Islet of Langerhans (tissue), 1 donor: ENCODE data around the gene MAPK6.
"Not testable (repeated sequence)": the region's sequence is repeated elsewhere in the genome, so short reads cannot be mapped to it uniquely, and the experiment has no call there.

Experiments
- FAIRE-seq: peaks from one replicate; lab custom pipeline; 2011; peaks lifted over from hg19 to GRCh38; lab: Jason Lieb, UNC

MAPK6 gene

DNA sequence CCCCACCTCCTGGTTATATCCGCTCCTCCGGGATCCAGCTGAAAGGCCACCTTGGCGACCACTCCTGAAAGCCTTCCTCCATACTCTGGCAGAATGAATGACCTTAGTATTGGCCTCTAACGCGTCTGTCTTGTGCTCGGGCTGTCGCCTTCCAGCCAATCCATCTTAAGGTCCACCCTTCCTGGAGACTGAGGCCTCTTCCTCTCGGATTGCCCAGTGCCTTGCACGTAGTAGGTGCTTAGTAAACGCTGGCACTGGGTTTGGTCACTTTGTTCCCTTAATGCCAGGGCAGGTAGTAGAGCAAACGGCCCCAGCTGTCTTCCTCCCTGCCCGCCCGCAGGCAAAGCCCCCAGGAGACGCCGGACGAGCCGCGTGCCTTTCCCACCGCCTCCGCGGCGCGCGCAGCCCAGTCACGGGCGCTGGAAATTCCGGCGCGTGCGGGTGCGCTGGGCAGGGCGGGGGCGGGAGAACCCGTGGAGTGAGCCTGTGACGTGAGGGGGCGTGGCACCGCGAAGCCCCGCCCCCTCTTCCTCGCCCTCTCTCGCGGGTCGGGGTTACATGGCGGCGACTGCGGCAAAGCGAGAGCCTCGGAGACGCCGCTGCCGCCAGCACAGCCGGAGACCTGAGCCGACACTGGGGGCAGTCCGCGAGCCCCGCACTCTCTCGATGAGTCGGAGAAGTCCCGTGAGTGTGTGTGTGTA lies at the start of gene MAPK6:
MAPK6 (plus strand) TSS at position 527 of the 701 bp plus-strand sequence. CDS start 27,242 bp downstream, outside the sequence.
- FAIRE-seq = no peak

DNA sequence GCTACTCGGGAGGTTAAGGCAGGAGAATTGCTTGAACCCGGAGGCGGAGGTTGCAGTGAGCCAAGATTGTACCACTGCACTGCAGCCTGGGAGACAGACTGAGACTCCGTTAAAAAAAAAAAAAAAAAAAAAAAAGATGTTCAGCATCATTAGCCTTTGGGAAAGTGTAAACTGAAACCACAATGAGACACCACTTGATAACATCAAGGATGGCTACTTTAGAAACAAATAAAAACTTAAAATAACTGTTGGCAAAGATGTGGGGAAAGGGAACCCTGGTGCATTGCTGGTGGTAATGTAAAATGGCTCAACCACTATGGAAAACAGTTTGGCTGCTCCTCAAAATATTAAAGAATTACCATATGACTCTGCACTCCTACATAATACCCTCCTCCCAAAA lies 49.3 kb upstream of the MAPK6 start:
- FAIRE-seq = no peak

DNA sequence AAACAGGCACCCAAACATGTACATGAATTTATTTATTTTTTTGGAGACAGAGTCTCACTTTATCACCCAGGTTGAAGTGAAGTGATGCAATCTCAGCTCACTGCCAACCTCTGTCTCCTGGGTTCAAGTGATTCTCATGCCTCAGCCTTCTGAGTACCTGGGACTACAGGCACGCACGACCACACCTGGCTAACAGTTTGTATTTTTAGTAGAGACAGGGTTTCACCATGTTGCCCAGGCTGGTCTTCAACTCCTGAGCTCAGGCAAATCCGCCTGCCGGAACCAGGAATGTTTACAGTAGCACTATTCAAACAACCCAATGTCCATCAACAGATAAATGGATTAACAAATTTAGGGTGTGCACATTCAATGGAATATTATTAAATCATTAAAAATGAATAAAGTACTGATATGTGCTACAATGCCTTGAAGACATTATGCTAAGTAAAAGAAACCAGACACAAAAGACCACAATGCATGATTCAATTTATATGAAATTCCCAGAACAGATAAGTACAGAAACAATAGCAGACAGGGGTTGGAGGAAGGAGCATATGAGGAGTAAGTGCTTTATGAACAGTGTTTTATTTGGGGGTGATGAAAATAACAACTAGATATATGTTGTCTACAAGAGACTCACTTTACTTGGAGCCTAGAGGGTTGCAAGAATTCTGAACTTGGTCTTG lies 48.7 kb upstream of the MAPK6 start:
- FAIRE-seq = no peak

DNA sequence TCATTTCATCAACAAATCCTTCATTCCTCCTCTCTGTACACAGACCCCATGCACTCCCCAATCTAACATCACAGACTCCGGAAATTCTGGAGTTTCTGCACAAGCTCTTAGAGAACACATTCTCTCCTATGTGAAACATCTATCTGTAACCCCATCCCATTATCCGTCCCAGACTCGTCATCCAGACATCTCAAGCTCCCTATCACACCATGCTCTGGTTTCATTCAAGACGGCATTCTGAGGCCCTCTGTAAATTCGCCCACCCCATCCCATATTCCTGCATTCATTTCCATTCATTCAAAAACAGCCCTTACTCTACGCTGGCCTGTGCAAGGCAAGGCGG lies 48.0 kb upstream of the MAPK6 start:
- no peak for FAIRE-seq

DNA sequence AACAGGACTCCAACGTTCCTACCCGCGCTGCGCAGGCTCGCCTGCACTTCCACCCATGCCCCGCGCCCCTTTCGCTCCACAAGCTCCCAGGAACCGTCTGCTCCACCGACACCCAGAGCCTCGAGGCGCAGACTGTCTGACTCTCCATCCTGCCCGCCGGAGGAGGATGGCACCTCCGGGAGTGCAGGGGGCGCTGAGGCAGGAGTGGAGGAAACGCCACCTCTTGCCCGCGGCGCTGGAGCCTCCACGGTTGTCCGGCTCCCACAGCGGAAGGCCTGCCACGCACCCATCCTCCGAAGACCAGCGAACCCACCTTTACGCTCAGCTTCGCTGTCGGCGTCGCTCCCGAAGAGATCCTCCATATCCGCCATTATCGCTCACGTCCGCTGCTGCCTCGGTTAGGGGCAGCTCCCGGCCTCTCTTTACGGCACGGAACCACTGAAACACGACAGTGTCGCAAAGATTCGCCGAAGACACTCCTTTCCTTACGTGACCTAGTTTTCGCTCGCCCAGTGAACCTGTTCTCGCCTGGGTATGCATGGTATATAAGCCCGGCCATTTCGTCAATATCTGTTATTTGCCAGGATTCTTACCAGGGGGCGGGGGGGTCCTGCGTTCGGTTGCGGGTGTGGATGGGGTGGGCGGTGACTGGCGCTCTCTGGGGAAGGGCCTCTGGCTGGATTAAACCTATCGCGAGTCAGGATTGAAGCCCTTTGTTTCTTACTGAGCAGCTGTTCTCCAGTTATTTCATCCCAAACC lies 47.5 kb upstream of the MAPK6 start, which contains the start of gene LEO1:
LEO1 (minus strand) TSS at position 404 of the 759 bp plus-strand sequence; CDS start at position 371, 33 bp downstream.
- FAIRE-seq = no peak

DNA sequence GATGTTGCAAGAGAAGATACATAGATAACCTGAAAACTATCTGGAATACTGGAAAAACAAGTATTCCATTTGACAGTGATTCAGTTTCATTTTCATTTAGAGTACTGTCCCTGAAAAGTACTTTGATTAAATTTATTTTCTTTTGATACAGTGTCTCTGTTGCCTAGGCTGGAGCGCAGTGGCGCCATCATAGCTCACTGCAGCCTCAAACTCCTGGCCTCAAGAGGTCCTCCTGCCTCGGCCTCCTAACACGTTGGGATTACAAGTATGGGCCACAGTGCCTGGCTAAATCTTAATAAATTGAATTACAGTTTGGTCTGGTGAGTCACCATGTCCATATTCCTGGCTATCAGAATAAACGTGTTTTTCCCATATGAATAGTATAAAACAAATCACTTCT lies 45.8 kb upstream of the MAPK6 start:
- no peak for FAIRE-seq

DNA sequence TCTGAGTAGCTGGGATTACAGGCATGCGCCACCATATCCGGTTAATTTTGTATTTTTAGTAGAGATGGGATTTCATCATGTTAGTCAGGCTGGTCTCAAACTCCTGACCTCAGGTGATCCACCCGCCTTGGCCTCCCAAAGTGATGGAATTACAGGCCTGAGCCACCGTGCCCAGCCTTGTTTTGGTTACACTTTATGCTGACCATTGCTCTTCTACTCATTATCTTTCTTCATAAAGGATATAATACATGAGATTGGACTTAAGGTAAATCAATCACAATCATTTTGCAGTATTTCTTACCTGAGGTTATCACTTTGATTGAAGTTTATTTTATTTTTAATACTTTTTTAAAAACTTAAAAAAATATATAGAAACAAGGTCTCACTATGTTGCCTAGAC lies 45.2 kb upstream of the MAPK6 start:
- FAIRE-seq = no peak

DNA sequence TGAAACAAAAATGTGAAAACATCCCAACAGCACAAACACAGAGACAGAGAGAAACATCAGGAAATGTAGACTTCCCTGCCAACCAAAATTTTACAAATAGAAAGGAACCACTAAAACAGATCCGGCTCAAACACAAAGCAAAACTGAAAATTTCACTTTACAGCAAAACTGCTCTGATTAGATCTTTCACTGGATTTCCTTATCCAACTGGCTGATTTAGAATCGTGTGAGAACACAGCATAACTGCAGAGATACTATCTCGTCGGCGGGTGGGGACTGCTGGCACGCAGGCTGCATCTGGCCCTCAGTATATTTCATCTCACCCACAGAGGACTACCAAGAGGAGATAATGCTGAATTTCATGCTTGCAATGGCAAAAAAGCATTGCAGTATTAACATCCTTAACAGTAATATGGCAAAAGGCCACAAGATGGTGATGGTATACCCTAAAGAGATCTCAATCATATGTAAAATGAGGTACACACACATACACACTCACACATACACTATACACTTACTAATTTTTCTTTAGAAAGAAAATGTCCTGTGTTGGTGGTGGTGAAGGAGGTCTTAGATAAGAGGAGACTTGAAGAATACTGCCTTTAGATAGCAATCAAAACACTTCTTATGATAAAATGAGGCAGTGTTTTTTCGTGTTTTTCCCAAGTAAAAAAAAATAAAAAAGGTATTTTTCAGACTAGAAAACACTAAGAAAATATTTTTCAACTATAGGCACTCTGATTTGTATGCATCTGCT lies 36.8 kb upstream of the MAPK6 start:
- FAIRE-seq = no peak

DNA sequence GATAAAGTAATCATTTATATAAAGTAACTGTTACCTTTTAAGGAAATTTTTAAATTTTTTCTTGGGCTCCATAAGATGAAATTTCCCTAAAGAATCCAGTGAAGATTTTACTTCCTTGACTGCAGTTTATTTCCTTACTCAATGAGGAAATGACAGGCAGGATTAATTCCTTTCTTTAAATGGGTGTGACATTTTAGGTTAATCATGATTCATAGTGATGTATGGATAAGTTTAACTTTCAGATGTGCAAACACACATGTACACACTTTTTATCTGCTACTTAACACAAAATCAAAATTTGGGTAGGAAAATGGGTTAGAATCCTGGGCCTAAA lies 36.3 kb upstream of the MAPK6 start:
- no peak for FAIRE-seq

DNA sequence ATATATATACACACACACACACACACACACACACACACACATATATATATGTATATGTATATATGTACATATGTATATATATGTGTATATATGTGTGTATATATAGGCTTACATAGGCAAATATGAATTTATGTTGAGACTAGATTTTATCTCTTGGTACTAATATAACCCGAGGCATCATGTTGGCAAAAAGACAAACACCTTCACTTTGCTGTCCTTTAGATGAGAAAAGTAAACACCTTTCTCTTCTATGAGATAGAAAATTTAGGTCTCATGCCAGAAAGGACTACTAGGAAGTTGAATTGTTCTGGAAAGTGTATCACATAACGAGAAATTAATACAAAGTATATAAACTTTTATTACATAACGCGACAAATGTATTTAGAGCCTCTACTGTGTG lies 27.9 kb upstream of the MAPK6 start:
- no peak for FAIRE-seq

DNA sequence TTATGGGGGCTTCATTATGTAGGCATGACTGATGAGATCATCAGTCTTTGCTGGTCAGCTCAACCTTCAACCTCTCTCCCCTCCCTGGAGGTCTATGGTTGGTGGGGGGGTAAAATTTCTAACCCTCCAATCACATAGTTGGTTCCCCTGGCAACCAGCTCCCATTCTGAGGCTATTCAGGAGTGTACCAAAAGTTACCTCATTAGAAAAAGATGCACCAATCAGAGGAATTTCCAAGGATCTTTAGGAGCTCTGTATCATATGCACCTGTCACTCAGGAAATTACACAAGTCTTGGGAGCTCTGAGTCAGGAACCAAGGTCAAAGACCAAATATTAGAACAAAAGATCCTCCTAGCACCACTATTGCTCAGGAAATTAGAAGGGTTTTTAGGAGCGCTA lies 26.1 kb upstream of the MAPK6 start:
- no peak for FAIRE-seq

DNA sequence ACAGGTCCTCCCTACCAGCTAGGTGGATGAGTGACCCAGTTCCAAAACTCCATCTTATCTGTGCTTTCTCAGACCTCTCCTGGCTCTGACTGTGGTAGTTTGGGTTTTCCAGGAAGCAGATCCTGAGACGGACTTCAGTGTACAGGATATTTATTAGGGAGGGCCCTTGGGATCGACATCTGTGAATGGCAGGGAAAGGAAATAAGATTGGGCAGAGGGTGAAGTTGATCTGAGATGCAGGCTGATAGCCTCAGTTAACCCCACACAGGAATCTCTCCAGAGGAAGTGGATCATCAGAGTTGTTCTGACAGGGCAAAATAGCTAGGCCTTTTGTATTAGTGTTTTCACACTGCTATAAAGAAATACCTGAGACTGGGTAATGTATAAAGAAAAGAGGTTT lies 16.7 kb upstream of the MAPK6 start:
- no peak for FAIRE-seq

DNA sequence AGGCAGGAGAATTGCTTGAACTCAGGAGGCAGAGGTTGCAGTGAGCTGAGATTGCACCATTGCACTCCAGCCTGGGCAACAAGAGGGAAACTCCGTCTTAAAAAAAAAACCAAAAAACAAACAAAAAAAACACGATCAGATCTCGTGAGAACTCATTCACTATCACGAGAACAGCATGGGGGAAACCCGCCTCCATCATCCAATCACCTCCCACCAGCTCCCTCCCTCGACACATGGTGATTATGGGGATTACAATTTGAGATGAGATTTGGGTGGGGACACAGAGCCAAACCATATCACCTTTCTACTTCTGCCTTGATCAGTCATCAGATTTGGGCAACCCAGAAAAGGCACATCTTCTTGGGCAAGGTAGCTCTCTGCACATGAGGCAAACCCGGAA lies 15.9 kb upstream of the MAPK6 start:
- not testable (repeated sequence) for FAIRE-seq

DNA sequence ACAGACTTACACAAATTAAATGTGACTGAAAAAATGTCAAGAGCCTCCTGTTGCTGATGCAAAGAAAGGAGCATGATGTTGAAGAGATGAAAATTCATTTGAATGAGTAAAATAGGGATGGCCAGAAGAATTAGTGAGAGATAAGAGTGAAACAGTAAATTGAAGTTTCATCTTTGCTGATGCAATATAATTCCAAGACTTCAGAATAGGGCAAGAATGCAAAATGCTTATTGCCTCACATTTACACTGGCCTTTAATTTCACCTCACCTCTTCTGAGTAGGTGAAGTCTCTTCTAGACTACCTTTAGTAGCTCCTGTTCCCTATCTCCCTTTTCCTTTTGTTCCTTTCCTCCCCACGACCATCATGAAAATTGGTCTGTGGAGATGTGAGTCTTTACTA lies 15.3 kb upstream of the MAPK6 start:
- no peak for FAIRE-seq

DNA sequence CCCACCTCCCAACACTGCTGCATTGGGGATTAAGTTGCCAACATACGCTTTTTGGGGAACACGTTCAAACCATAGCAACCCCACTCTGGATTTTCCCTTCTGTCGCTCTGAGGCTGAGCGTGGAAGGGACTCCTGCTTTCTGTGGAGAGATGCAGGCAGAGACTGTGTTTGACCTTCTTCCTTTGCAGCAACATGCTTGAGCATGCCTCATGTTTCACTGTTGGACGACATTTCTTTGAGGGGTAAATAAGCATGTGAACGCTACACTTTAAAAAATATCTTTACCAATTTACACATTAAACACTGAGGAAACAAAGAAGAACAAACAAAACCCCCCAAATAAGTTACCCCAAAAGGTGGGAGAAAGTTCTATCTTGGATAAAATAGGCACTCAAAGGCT lies 14.2 kb upstream of the MAPK6 start:
- FAIRE-seq = no peak

DNA sequence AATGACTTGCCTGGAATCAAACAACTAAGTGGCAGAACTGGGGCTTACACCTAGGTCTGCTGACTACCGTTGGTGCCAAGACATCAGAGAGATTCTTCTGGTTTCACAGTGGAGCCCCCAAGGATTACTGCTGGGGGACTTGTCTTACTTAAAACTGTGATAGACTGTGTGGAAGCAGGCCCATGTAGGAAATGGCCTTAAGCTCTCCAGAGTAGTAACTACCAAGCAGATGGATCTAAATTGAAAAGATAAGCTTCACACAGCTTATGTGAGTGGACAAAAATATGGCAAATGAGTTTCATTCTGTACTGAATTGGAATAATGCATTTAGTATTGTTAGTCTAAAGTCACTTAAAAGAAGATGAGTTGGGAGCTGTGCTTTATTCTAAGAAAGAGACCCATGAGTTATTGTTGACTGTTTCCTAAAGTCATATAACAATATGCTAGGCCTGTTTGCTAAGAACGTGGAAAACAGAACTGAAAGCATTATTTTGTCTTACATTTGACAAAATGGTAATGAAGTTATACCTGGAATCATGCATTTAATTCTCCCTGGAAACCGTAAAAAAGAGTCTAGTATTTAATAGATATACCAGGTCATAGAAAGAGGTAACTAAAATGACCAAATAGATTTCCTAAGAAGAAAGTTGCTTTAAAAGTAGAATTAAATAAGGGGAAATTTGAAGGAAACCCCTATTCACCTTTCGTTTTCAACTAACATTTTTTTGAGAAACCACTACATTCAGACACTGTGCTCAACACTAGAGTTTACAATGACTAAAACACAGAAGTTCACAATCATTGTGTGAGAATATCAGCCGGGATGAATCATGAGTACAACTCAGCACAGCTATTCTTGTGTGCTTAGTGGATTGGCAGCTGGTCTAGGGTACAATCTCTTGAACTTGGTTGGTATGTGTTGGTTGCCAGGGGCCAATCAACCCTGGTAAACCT lies 13.0 kb upstream of the MAPK6 start:
- FAIRE-seq = no peak

DNA sequence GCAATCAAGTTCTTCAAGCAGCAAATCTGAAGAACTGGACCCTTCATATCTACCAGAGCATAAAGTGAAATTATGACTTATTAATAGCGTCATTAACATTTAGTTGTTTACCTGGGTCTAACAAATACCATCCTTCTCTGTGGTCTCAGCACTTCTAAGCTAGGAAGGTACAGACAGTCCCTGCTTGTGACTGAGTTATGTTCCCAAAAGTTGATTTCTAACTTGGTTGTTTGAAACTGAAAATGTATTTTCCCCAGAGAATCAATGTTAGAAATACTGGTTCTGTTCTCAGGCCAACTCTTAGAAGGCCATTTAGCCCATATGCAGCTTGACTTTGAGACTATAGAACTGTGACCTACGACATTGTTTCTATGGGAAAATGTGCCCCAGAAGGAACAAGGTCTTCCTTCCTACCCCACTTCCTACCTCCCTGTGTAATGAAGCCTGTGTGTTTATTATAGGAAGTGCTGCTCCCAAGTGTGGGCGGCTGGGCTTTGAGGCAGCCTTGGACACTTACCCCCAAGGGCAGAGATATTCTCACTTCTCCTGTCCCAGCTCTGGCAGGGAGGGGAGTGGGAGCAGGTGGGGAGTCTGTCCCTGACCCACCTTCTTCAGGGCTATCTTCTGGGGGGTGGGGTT lies 12.2 kb upstream of the MAPK6 start:
- FAIRE-seq = no peak

DNA sequence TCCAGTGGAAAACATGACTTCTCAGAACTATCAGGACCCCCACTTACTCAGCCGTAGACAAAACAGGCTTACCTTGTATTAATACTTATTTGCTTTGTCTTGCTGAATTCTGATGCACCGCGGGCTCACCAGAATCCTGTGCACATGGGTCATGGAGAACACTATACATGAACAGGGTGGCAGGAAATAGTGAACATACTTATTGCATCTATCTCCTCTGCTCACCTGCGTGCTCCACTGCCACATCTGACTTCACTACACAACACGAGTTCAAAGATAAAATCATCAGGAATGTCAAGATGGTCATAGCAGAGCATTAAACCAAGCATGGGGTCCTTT lies 10.7 kb upstream of the MAPK6 start:
- FAIRE-seq = no peak

DNA sequence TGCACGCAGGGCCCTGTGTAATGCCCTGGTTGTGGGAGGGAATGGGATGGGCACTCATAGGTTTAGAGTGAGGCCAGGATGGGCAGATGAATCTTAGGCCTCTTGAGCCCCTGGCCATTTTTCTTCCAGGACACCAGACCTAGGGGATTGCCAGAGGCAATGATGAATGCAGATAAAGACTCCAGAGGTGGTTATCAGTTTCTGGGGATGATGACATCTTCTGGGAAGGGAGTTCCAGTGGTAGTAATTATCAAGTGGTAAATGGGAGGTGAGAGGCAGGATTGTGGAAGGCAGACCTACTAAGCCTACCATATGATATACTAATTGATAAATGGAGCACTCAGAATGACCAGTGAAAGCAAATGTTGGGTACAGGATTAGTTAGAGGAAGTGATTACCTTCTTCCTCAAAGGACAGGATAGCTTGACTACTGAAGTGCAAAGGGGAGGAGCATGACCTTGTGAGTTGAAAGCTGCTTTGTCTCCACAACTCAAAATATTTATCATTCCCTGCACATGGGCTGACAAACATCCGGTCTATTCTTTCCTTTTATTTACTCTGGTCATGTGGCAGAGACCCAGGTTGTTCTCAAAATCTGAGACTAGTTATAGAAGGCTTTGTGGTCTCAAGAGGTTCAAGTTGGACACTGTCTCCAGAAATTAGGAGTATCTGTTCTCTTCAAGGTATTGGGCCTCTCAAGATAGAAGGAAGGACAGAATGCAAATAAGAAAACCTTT lies 10.2 kb upstream of the MAPK6 start:
- FAIRE-seq = no peak
